RWPE1 (cell line): Measurements from ENCODE around the gene BLM.

Experiments used
- CTCF ChIA-PET: fragments of 350-600 bp; sonication (Branson Sonifier 250); formaldehyde crosslinking; extraction: SDS; loops from one replicate; lab custom pipeline; 2021; lab: Yijun Ruan, JAX
- POLR2A ChIA-PET: fragments of 400-600 bp; formaldehyde crosslinking; extraction: SDS; loops from one replicate; lab custom pipeline; 2020; ENCODE audit warnings: antibody characterized with exemption; ENCODE audit not compliant: low non-redundant PET; lab: Yijun Ruan, JAX
- DNase-seq: peaks from one replicate; pipeline ENCODE4 v3.0.0; 2012; ENCODE audit warnings: low spot score
- H3K27ac ChIP-seq: fragments of 450-650 bp; 2 replicates; pipeline ENCODE4 v1.5.1; 2017
- TF ChIP-seq, protein P1 (sequence below): fragments of 450-650 bp; conservative IDR thresholded peaks from 2 replicates; pipeline ENCODE4 v1.5.1; 2017; ENCODE audit warnings: low read depth, mild to moderate bottlenecking

The BLM gene

DNA sequence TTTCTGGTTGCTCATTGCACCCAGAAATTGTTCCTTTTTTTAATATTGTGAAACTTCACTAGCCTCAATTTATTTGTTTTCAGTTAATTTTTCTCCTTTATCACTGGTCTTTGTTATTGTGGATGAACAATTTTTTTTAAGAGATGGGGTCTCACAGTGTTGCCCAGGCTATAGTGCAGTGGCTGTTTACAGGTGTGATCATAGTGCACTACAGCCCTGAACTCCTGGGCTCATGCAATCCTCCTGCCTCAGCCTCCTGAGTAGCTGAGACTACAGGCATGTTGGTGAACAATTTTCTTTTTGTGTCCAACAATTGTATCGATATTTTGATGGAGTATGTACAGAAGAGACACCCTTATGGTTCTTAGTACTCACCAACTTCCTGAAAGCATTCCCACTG is 26.3 kb downstream of the BLM start:
- H3K27ac ChIP-seq: no peak overlapping the region
- CTCF ChIA-PET: interaction anchor here (0.6 kb wide), 2 partner anchors 33 to 48 kb away, joined by 3 read pairs; no protein-coding TSS in a partner anchor
- POLR2A ChIA-PET: interaction anchor here (0.6 kb wide), 1 partner anchor 101 kb away, joined by 3 read pairs; no protein-coding TSS in a partner anchor
- DNase-seq: no peak
- TF ChIP-seq, protein P1, sequence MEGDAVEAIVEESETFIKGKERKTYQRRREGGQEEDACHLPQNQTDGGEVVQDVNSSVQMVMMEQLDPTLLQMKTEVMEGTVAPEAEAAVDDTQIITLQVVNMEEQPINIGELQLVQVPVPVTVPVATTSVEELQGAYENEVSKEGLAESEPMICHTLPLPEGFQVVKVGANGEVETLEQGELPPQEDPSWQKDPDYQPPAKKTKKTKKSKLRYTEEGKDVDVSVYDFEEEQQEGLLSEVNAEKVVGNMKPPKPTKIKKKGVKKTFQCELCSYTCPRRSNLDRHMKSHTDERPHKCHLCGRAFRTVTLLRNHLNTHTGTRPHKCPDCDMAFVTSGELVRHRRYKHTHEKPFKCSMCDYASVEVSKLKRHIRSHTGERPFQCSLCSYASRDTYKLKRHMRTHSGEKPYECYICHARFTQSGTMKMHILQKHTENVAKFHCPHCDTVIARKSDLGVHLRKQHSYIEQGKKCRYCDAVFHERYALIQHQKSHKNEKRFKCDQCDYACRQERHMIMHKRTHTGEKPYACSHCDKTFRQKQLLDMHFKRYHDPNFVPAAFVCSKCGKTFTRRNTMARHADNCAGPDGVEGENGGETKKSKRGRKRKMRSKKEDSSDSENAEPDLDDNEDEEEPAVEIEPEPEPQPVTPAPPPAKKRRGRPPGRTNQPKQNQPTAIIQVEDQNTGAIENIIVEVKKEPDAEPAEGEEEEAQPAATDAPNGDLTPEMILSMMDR: no peak

DNA sequence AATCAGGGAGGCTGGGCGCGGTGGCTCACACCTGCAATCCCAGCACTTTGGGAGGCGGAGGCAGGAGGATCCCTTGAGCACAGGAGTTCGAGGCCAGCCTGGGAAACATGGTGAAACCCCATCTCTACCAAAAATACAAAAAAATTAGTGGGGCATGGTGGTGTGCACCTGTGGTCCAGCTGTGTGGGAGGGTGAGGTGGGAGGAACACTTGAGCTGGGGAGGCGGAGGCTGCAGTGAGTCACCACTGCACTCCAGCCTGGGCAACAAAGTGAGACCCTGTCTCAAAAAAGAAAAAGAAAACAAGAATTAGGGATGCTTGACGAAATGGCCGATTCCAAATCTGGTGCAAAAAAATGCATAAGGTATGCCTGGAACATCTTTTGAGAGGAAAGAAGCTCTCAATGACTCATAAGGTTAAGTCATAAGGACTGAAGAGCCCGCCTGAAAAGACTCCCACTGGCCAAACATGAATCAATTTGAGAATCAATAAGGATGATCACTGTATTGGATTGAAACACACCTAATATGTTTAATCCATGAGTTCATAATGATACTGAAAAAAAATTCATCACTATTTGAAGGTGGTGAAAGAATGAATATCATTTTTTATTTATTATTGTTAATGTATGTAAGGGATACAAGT is 27.7 kb downstream of the BLM start:
- no peak overlapping the region for H3K27ac ChIP-seq
- TF ChIP-seq, protein P1: no peak
- ChIA-PET POLR2A (interaction anchor here (0.6 kb wide), 1 partner anchor 1705 kb away, joined by 5 read pairs; no protein-coding TSS in a partner anchor), CTCF (no interaction called here)
- no peak for DNase-seq

DNA sequence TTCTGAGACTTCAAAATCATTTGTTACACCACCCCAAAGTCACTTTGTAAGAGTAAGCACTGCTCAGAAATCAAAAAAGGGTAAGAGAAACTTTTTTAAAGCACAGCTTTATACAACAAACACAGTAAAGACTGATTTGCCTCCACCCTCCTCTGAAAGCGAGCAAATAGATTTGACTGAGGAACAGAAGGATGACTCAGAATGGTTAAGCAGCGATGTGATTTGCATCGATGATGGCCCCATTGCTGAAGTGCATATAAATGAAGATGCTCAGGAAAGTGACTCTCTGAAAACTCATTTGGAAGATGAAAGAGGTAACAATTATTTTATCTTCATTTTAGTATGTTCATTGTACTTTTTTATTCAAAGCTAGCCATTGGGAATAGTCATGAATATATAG is 32.6 kb downstream of the BLM start:
- POLR2A ChIA-PET: no interaction called here
- no peak for DNase-seq
- no peak overlapping the region for H3K27ac ChIP-seq
- TF ChIP-seq, protein P1: no peak
- CTCF ChIA-PET: no interaction called here

DNA sequence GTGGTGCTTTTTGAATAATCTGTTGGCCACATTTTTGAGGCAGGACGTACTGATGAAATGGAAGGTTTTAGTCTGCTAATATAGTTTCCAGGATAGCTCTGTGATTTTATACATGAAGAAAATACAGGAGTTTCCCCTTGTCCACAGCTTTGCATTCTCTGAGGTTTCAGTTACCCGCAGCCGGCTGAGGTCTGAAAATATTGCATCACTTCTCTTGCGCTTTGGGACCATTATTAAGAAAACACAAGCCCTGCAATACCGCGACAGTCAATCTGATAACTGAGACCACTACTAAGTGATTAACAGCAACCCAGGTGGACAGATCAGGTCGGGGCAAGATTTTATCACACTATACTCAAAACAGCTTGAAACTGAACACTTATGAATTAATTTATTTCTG is 33.0 kb downstream of the BLM start:
- TF ChIP-seq, protein P1: no peak
- DNase-seq: no peak
- POLR2A ChIA-PET: no interaction called here
- no peak overlapping the region for H3K27ac ChIP-seq
- CTCF ChIA-PET: no interaction called here

DNA sequence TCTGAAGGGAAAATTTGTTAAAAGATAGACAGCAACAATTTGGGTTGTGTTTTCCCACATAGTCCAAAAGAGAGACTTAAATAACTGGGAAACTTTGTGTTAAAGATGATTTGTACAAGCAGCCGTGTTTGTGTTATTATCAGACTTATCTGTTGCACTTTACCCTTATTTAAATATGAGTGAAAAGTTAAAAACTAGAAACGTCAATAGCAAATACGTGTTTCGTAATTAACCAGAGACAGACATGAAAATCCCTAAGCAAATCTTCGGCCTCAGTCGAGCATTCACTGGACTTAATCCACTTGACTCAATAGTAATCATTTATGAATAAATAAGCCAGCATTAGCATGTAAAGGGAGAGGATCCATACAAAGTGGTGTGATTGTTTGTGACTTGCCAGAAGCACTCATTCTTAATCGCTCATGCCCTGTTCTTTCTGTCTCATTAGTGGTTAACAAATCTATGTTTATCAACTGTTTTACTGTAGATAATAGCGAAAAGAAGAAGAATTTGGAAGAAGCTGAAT is 34.2 kb downstream of the BLM start:
- no peak overlapping the region for H3K27ac ChIP-seq
- CTCF ChIA-PET: interaction anchor here (0.6 kb wide), 1 partner anchor 116 kb away, joined by 3 read pairs; no protein-coding TSS in a partner anchor
- TF ChIP-seq, protein P1: no peak
- DNase-seq: no peak
- POLR2A ChIA-PET: no interaction called here

DNA sequence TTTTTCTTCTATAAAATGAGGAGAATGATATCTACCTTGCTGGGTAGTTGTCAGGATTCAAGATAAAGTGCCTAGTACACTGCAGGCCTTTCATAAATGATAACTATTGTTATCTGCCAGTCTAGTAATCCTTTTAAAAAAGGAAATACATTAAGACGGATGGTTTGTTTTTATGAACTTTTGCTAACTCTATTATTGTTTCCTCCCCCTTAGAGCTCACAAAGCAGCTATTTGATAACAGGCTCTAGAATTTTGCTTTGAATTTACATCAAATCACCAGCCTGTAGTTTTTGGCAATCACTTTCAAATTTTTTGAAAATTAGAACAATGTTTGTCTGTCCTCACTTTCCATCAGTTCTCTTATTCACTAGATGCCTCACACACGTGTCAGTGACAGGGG is 39.8 kb downstream of the BLM start:
- POLR2A ChIA-PET: no interaction called here
- TF ChIP-seq, protein P1: no peak

More for the DNA sequence above, 39.8 kb downstream of the BLM start:
- CTCF ChIA-PET: no interaction called here
- H3K27ac ChIP-seq: no peak overlapping the region
- DNase-seq: no peak
